ENCODE measurements around the gene KCTD2. TPM values are rescaled to one million over a fixed set of nuclear protein-coding genes. Genes with fewer than 3 reads are reported as not detected.
"Not testable (repeated sequence)": the region's sequence is repeated elsewhere in the genome, so short reads cannot be mapped to it uniquely, and the experiment has no call there.

The KCTD2 gene
- total RNA-seq, 2 donors from 2014 or later = 27.7 to 32.8 TPM

DNA sequence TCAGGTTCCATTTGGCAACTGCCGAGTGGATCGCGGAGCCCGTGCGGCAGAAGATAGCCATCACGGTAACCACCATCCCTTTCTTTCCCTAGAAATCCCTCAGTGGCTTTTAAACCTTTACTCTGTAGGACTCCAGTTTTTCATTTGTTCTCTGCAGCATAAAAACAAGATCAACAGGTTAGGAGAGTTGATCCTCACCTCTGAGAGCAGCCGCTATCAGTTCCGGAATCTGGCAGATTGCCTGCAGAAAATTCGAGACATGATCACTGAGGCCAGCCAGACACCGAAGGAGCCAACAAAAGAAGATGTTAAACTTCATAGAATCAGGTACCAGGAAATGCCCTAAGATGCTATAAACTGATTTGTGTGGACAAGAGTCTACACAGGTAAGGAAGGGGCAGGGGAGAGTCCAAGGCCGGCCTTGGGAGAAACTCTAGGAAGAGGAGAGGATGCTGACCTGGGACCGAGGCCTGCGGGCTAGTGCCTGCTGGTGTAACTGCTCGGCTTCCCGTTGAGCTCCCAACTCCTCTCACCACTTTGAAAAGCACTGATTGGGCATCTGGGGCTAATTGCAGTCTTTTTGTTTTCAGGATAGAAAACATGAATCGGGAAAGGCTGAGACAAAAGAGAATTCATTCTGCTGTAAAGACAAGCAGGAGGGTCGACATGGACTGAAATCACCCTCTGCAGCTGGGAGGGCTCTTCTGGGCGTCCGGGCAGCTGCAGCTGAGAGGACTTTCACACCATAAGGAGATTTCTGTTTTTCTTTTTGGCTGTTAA lies 26.5 kb upstream of the KCTD2 start:
- no peak for TF ChIP-seq CTCF (conservative IDR thresholded peaks at IDR 0.05)
- Histone ChIP-seq H3K27me3 (ENCODE audit: control insufficient read depth, insufficient read depth, low read length, poor library complexity, severe bottlenecking) (no peaks in the 10 kb centered on the region), H3K4me1 (ENCODE audit: control insufficient read depth, insufficient read depth, low read length) (no peaks in the 10 kb centered on the region), H3K4me3 (ENCODE audit: low read length) (no peak overlapping the region), H3K9me3 (ENCODE audit: control insufficient read depth, low read length) (no peaks in the 10 kb centered on the region), H3K9ac (ENCODE audit: extremely low read depth, low read length, poor library complexity, severe bottlenecking) (no peak overlapping the region), H3K36me3 (ENCODE audit: control insufficient read depth, insufficient read depth, low read length) (peaks cover 48% of the 10 kb centered on the region), H3K27ac (ENCODE audit: low read depth, low read length) (no peak overlapping the region)
- Mint-ChIP-seq H3K4me3 (no peak overlapping the region), H3K36me3 (ENCODE audit: low read depth) (peaks cover 64% of the 10 kb centered on the region), H3K4me1 (no peaks in the 10 kb centered on the region), H3K9me3 (peaks cover 11% of the 10 kb centered on the region), H3K27ac (no peak overlapping the region), H3K27me3 (ENCODE audit: insufficient read depth) (no peaks in the 10 kb centered on the region)
- DNase-seq = no peak
- WGBS, 2 experiments (ENCODE audit: insufficient coverage in 1 of 2, insufficient read length in 1 of 2) = 94 to 97% methylated on average over 13 to 19 of the region's 19 CpGs

- no peak overlapping the region for H3K4me3 ChIP-seq (ENCODE audit: low read length)
- no peaks in the 10 kb centered on the region for H3K4me1 Mint-ChIP-seq
- peaks cover 20% of the 10 kb centered on the region for H3K9me3 ChIP-seq (ENCODE audit: control insufficient read depth, low read length)
- peaks cover 4% of the 10 kb centered on the region for H3K27me3 Mint-ChIP-seq (ENCODE audit: insufficient read depth)
- no peak for TF ChIP-seq CTCF (conservative IDR thresholded peaks at IDR 0.05)
- WGBS, 2 experiments (ENCODE audit: insufficient coverage in 1 of 2, insufficient read length in 1 of 2) = 95 to 97% methylated on average over 5 to 10 of the region's 10 CpGs
- H3K27me3 ChIP-seq (ENCODE audit: control insufficient read depth, insufficient read depth, low read length, poor library complexity, severe bottlenecking) = no peaks in the 10 kb centered on the region
- H3K36me3 ChIP-seq (ENCODE audit: control insufficient read depth, insufficient read depth, low read length) = peaks cover 26% of the 10 kb centered on the region
- no peak for DNase-seq
- H3K36me3 Mint-ChIP-seq (ENCODE audit: low read depth) = peaks cover 50% of the 10 kb centered on the region
- H3K9me3 Mint-ChIP-seq = peaks cover 51% of the 10 kb centered on the region
- no peak overlapping the region for H3K4me3 Mint-ChIP-seq
- H3K4me1 ChIP-seq (ENCODE audit: control insufficient read depth, insufficient read depth, low read length) = no peaks in the 10 kb centered on the region
- no peak overlapping the region for H3K27ac ChIP-seq (ENCODE audit: low read depth, low read length)
- no peak overlapping the region for H3K27ac Mint-ChIP-seq
- no peak overlapping the region for H3K9ac ChIP-seq (ENCODE audit: extremely low read depth, low read length, poor library complexity, severe bottlenecking)
These were observed 22.2 kb upstream of the KCTD2 start for GRCh38 chr17:75024686-75025397.

GRCh38 chr17:75025398-75025734 lies 21.7 kb upstream of the KCTD2 start:
- Histone ChIP-seq H3K9me3 (ENCODE audit: control insufficient read depth, low read length) (peaks cover 25% of the 10 kb centered on the region), H3K36me3 (ENCODE audit: control insufficient read depth, insufficient read depth, low read length) (peaks cover 21% of the 10 kb centered on the region)
- not testable (repeated sequence) for H3K27ac ChIP-seq (ENCODE audit: low read depth, low read length); H3K9ac ChIP-seq (ENCODE audit: extremely low read depth, low read length, poor library complexity, severe bottlenecking); DNase-seq; H3K4me3 ChIP-seq (ENCODE audit: low read length); H3K27ac Mint-ChIP-seq; H3K27me3 Mint-ChIP-seq (ENCODE audit: insufficient read depth); H3K4me1 ChIP-seq (ENCODE audit: control insufficient read depth, insufficient read depth, low read length); H3K4me1 Mint-ChIP-seq; H3K4me3 Mint-ChIP-seq; H3K27me3 ChIP-seq (ENCODE audit: control insufficient read depth, insufficient read depth, low read length, poor library complexity, severe bottlenecking)
- 93 to 94% methylated on average over 6 to 9 of the region's 9 CpGs for WGBS, 2 experiments (ENCODE audit: insufficient coverage in 1 of 2, insufficient read length in 1 of 2)
- Mint-ChIP-seq H3K36me3 (ENCODE audit: low read depth) (peaks cover 47% of the 10 kb centered on the region), H3K9me3 (peaks cover 55% of the 10 kb centered on the region)

DNA sequence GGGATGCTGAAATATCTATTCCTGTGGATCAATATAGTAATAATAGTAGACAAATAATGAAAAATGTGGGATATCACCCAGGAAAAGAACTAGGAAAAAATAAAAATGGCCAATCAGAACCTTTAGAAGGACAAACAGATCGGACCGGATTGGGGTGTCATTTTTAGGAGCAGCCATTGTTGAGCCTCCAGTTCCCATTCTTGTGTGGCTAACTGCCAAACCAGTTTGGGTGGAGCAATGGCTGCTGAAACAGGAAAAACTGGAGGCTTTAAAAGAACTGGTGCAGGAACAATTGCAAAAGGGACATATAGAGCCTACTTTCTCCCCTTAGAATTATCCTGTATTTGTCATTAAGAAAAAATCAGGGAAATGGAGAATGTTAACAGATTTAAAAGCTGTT lies 20.4 kb upstream of the KCTD2 start:
- H3K4me3 Mint-ChIP-seq; H3K27me3 Mint-ChIP-seq (ENCODE audit: insufficient read depth); H3K27ac ChIP-seq (ENCODE audit: low read depth, low read length); H3K4me1 ChIP-seq (ENCODE audit: control insufficient read depth, insufficient read depth, low read length); H3K9ac ChIP-seq (ENCODE audit: extremely low read depth, low read length, poor library complexity, severe bottlenecking); H3K4me3 ChIP-seq (ENCODE audit: low read length); H3K4me1 Mint-ChIP-seq; H3K27me3 ChIP-seq (ENCODE audit: control insufficient read depth, insufficient read depth, low read length, poor library complexity, severe bottlenecking); DNase-seq; H3K27ac Mint-ChIP-seq; H3K36me3 ChIP-seq (ENCODE audit: control insufficient read depth, insufficient read depth, low read length): not testable (repeated sequence)
- WGBS, 2 experiments (ENCODE audit: insufficient coverage in 1 of 2, insufficient read length in 1 of 2) = 84 to 92% methylated on average over 2 of the region's 2 CpGs
- Mint-ChIP-seq H3K9me3 (peaks cover 66% of the 10 kb centered on the region), H3K36me3 (ENCODE audit: low read depth) (peaks cover 34% of the 10 kb centered on the region)
- H3K9me3 ChIP-seq (ENCODE audit: control insufficient read depth, low read length) = peaks cover 35% of the 10 kb centered on the region
